ENCODE data around the gene FOXN3.

DNA sequence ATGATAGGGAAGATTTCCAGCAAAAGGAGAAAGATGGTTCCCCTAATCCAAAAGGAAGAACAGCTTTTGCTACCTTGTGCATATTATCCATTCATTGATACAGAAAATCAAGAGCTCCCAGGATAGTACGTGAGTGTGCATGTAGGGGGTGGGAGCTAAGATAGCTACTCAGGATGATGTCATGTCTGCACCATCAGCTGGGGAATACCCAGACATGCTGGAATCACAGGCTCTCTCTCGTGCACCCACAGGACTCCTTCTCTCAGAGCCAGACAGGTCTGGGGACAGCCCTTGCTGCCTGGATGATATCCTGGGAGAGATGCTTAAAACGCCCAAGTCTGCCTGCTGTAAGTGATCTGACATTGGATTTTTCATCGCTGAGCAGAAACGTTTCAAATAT, 38.9 kb downstream of the FOXN3 start:
- TF ChIP-seq POLR2AphosphoS5 (IDR thresholded peaks at IDR 0.05; ENCODE audit: borderline replicate concordance, low read depth, low read length): no peak
- no peak for TF ChIP-seq EZH2 (IDR thresholded peaks at IDR 0.05)

Data from SK-N-MC (cell line).